Measurements from ENCODE around the gene F12.

GRCh38 chr5:177433658-177434217, 24.4 kb upstream of the F12 start:
- TF ChIP-seq CTCF (IDR thresholded peaks at IDR 0.05) = no peak
- no peak for TF ChIP-seq POLR2A (IDR thresholded peaks at IDR 0.05)
- TF ChIP-seq EP300 (IDR thresholded peaks at IDR 0.05) = no peak
